GM19238 (cell line): Measurements from ENCODE around the gene PRIM2.
"Not testable (repeated sequence)": the region's sequence is repeated elsewhere in the genome, so short reads cannot be mapped to it uniquely, and the experiment has no call there.

ENCODE experiments used
- DNase-seq: peaks from one replicate; pipeline ENCODE4 v3.0.0; 2011; ENCODE audit warnings: low spot score; ENCODE audit not compliant: insufficient read length

Gene PRIM2

GRCh38 chr6:57581586-57581985, 264.2 kb downstream of the PRIM2 start:
- DNase-seq, result not testable (repeated sequence)

GRCh38 chr6:57601105-57601504, 283.7 kb downstream of the PRIM2 start:
- not testable (repeated sequence) for DNase-seq

GRCh38 chr6:57605303-57605702, 287.9 kb downstream of the PRIM2 start:
- not testable (repeated sequence) for DNase-seq

- DNase-seq, result not testable (repeated sequence)
Observed at GRCh38 chr6:57606331-57606730, 288.9 kb downstream of the PRIM2 start.

GRCh38 chr6:57610612-57611011, 293.2 kb downstream of the PRIM2 start:
- DNase-seq, result not testable (repeated sequence)

GRCh38 chr6:57618959-57619358, 301.5 kb downstream of the PRIM2 start:
- not testable (repeated sequence) for DNase-seq

GRCh38 chr6:57631773-57632172, 314.3 kb downstream of the PRIM2 start:
- DNase-seq, result not testable (repeated sequence)

GRCh38 chr6:57658526-57658925, 341.1 kb downstream of the PRIM2 start:
- not testable (repeated sequence) for DNase-seq

- not testable (repeated sequence) for DNase-seq
Observed at GRCh38 chr6:57659794-57660193, 342.4 kb downstream of the PRIM2 start.

- not testable (repeated sequence) for DNase-seq
Observed at GRCh38 chr6:57660940-57661339, 343.5 kb downstream of the PRIM2 start.

- not testable (repeated sequence) for DNase-seq
Observed at GRCh38 chr6:57668108-57668507, 350.7 kb downstream of the PRIM2 start.

GRCh38 chr6:57671237-57671636, 353.8 kb downstream of the PRIM2 start:
- not testable (repeated sequence) for DNase-seq

- DNase-seq, result not testable (repeated sequence)
Observed at GRCh38 chr6:57671937-57672627, 354.7 kb downstream of the PRIM2 start.

GRCh38 chr6:57673281-57673680, 355.9 kb downstream of the PRIM2 start:
- not testable (repeated sequence) for DNase-seq

- not testable (repeated sequence) for DNase-seq
Observed at GRCh38 chr6:57675386-57675785, 358.0 kb downstream of the PRIM2 start.

GRCh38 chr6:57696382-57696781, 379.0 kb downstream of the PRIM2 start:
- not testable (repeated sequence) for DNase-seq
